ENCODE data around the gene MAN1A1. TPM values are rescaled to one million over a fixed set of nuclear protein-coding genes. Genes with fewer than 3 reads are reported as not detected.

Gene MAN1A1
- polyA plus RNA-seq, 3 donors from 2014 or later = 33.9 to 64.9 (median 56.7) TPM

DNA sequence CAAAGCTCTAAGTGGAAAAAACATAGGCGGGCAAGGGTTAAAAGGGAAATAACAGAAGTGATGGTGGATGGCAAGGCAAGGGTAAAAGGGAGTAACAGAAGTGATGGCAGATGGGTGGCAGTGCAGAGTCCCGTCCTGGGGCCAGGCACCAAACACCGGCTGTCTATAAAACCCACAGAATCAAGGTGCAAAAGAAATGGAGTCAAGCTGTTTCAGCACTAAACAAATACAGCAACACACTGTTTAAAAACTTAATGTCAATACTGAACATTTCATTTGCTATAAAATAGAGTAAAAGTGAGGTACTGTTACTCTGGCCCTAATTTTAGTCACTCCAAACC lies 87.6 kb downstream of the MAN1A1 start:
- Mint-ChIP-seq H3K27me3 (ENCODE audit: low read depth in 3 of 3) (peaks cover 0 to 2% (median 0%) of the 10 kb centered on the region in 3 donors), H3K9me3 (no peaks in the 10 kb centered on the region), H3K36me3 (peaks cover 4 to 8% (median 5%) of the 10 kb centered on the region in 3 donors), H3K27ac (peak overlapping the region in 5 of 6 donors; percentile 27 to 61 (median 36)), H3K4me3 (peak overlapping the region in 4 of 5 donors; percentile 9 to 47 (median 31)), H3K4me1 (peaks cover 32 to 49% of the 10 kb centered on the region in 2 donors)
- peak; percentile 4 to 19 (median 14) for DNase-seq

- Mint-ChIP-seq H3K27ac (peak overlapping the region in 1 of 6 donors; percentile 2), H3K4me3 (no peak overlapping the region)
- DNase-seq = no peak
Observed at GRCh38 chr6:119259027-119259426, 90.5 kb downstream of the MAN1A1 start.

DNA sequence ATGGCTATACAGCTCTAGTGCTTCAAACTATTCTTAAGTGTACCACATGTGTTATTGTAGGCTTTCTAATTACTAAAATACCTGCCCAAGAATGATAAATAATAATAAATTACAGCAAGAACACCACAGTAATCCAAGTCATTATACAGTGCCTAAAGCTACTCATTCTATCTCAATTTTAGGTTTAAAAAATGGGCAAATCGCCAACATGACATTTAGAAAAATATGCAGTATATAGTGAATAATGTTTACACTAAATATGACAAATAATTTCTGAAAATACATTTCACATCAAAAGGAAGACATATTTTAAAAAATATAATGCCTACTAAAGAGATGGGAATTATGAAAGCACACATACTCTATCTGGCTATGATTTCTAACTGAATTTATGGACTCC lies 91.8 kb downstream of the MAN1A1 start:
- no peaks in the 10 kb centered on the region for H3K27me3 Mint-ChIP-seq (ENCODE audit: low read depth in 3 of 3)
- peaks cover 2 to 6% (median 2%) of the 10 kb centered on the region in 3 donors for H3K36me3 Mint-ChIP-seq
- no peak overlapping the region for H3K27ac Mint-ChIP-seq
- no peak overlapping the region for H3K4me3 Mint-ChIP-seq
- no peaks in the 10 kb centered on the region for H3K9me3 Mint-ChIP-seq
- peaks cover 26 to 50% of the 10 kb centered on the region in 2 donors for H3K4me1 Mint-ChIP-seq
- no peak for DNase-seq

More at GRCh38 chr6:119259027-119259426, 90.5 kb downstream of the MAN1A1 start:
- Mint-ChIP-seq H3K36me3 (peaks cover 4 to 8% (median 5%) of the 10 kb centered on the region in 3 donors), H3K27me3 (ENCODE audit: low read depth in 3 of 3) (no peaks in the 10 kb centered on the region), H3K4me1 (peaks cover 28 to 53% of the 10 kb centered on the region in 2 donors), H3K9me3 (no peaks in the 10 kb centered on the region)

GRCh38 chr6:119256978-119257462 lies 92.5 kb downstream of the MAN1A1 start:
- peaks cover 21 to 45% of the 10 kb centered on the region in 2 donors for H3K4me1 Mint-ChIP-seq
- H3K4me3 Mint-ChIP-seq = peak overlapping the region in 1 of 5 donors; percentile 4
- no peak for DNase-seq
- no peaks in the 10 kb centered on the region for H3K27me3 Mint-ChIP-seq (ENCODE audit: low read depth in 3 of 3)
- H3K9me3 Mint-ChIP-seq = no peaks in the 10 kb centered on the region
- peaks cover 0 to 7% (median 0%) of the 10 kb centered on the region in 3 donors for H3K36me3 Mint-ChIP-seq
- peak overlapping the region in 3 of 6 donors; percentile 2 to 29 (median 11) for H3K27ac Mint-ChIP-seq

DNA sequence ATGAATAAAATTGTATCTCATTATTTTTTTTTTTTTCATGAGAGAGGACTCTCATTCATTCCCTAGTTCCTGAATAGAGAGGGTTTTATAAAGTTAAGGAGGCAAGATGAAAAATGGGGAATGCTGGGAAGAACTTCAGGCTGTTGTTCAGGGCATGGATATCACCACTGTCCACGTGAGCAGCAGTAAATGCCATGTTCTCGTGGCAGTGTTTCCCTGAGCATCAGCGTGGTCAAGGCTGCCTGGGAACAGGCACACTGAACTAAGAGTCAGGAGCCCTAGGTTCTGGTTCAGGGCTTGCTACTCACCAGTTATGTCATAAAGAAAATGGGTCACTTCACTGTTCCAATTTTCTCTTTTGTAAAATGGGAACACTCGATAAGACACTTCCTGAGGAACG lies 93.2 kb downstream of the MAN1A1 start:
- Mint-ChIP-seq H3K4me3 (no peak overlapping the region), H3K4me1 (peaks cover 18 to 45% of the 10 kb centered on the region in 2 donors), H3K27me3 (ENCODE audit: low read depth in 3 of 3) (no peaks in the 10 kb centered on the region), H3K9me3 (no peaks in the 10 kb centered on the region), H3K36me3 (peaks cover 0 to 8% (median 2%) of the 10 kb centered on the region in 3 donors), H3K27ac (peak overlapping the region in 2 of 6 donors; percentile 18 to 56)
- DNase-seq = no peak

GRCh38 chr6:119255492-119255891 lies 94.1 kb downstream of the MAN1A1 start:
- no peak for DNase-seq
- no peak overlapping the region for H3K4me3 Mint-ChIP-seq

GRCh38 chr6:119250036-119250435 lies 99.5 kb downstream of the MAN1A1 start:
- Mint-ChIP-seq H3K9me3 (peaks cover 0 to 2% (median 0%) of the 10 kb centered on the region in 6 donors), H3K27ac (no peak overlapping the region)
- DNase-seq = no peak

More at GRCh38 chr6:119255492-119255891, 94.1 kb downstream of the MAN1A1 start:
- H3K36me3 Mint-ChIP-seq = peaks cover 0 to 13% (median 4%) of the 10 kb centered on the region in 3 donors
- H3K27ac Mint-ChIP-seq = no peak overlapping the region
- peaks cover 0 to 2% (median 0%) of the 10 kb centered on the region in 6 donors for H3K9me3 Mint-ChIP-seq
- peaks cover 20 to 46% of the 10 kb centered on the region in 2 donors for H3K4me1 Mint-ChIP-seq
- peaks cover 0 to 2% (median 0%) of the 10 kb centered on the region in 3 donors for H3K27me3 Mint-ChIP-seq (ENCODE audit: low read depth in 3 of 3)

GRCh38 chr6:119249319-119249718 lies 100.2 kb downstream of the MAN1A1 start:
- Mint-ChIP-seq H3K27me3 (ENCODE audit: low read depth in 3 of 3) (peaks cover 0 to 2% (median 0%) of the 10 kb centered on the region in 3 donors), H3K4me1 (peaks cover 9 to 32% of the 10 kb centered on the region in 2 donors), H3K36me3 (peaks cover 23 to 29% (median 23%) of the 10 kb centered on the region in 3 donors), H3K27ac (no peak overlapping the region), H3K9me3 (peaks cover 0 to 2% (median 0%) of the 10 kb centered on the region in 6 donors), H3K4me3 (no peak overlapping the region)
- DNase-seq = no peak

More at GRCh38 chr6:119250036-119250435, 99.5 kb downstream of the MAN1A1 start:
- Mint-ChIP-seq H3K27me3 (ENCODE audit: low read depth in 3 of 3) (peaks cover 0 to 2% (median 0%) of the 10 kb centered on the region in 3 donors), H3K4me3 (no peak overlapping the region), H3K36me3 (peaks cover 19 to 24% (median 23%) of the 10 kb centered on the region in 3 donors), H3K4me1 (peaks cover 9 to 26% of the 10 kb centered on the region in 2 donors)

DNA sequence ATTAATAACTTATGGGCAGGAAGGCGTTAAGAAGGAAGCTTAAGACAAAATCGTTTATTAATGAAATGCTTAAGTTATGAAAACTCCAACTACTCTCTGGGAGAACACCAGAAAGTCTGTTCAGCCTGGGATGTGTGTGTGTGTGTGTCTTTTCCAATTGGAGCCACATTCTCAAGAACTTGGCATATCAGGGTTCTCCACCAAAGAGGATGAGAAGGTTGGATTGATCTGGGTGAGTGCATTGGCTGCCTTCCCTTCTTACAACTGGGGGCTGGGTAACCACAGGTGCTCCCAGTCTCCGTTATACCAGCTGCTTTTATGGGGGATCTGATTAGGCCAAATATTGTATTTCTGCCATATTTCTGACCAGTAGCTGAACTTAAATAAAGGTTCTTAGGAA lies 102.1 kb downstream of the MAN1A1 start:
- no peak for DNase-seq
- Mint-ChIP-seq H3K36me3 (peaks cover 23 to 29% (median 23%) of the 10 kb centered on the region in 3 donors), H3K4me3 (no peak overlapping the region), H3K4me1 (peaks cover 11 to 32% of the 10 kb centered on the region in 2 donors), H3K9me3 (peaks cover 0 to 2% (median 0%) of the 10 kb centered on the region in 6 donors), H3K27ac (no peak overlapping the region), H3K27me3 (ENCODE audit: low read depth in 3 of 3) (peaks cover 0 to 2% (median 0%) of the 10 kb centered on the region in 3 donors)

DNA sequence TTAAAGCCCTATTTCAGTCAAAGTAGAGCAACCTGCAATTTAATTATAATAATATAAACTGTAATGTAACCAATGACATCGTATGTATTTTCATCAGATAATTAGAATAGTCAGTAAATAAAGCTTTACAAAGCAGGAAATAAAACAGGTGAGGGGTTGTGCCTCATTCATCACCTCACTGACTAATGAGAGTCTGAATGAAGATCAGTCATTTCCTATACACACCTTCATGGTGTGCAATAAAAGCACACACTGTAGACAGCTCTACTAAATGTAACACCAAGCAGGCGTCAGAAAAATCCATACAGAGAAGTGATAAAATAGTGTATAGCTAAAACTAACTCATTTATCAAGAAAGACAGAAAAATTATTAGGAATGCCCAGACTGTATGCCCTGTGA lies 105.9 kb downstream of the MAN1A1 start:
- Mint-ChIP-seq H3K27ac (no peak overlapping the region), H3K27me3 (ENCODE audit: low read depth in 3 of 3) (no peaks in the 10 kb centered on the region), H3K4me3 (no peak overlapping the region), H3K36me3 (peaks cover 16 to 20% (median 18%) of the 10 kb centered on the region in 3 donors), H3K4me1 (peaks cover 2 to 20% of the 10 kb centered on the region in 2 donors), H3K9me3 (no peaks in the 10 kb centered on the region)
- no peak for DNase-seq

DNA sequence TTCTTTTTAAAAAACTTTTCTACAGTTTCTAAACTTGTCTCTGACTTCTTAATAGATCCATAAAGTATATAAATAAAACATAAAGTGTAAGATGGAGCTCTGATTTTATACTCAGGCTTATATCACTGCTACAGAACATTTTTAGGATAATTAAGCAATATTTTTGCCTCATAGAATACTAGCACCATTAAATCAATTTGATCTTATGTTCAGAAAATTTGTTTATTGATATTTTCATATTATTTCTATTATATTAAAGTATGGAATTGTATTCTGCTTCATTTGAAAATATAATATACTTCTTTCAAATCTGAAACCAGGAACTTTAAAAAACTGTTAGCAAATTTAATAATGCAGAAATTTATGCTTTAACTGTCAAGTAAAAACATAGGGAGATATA lies 106.5 kb downstream of the MAN1A1 start:
- peaks cover 2 to 20% of the 10 kb centered on the region in 2 donors for H3K4me1 Mint-ChIP-seq
- H3K4me3 Mint-ChIP-seq = no peak overlapping the region
- no peaks in the 10 kb centered on the region for H3K9me3 Mint-ChIP-seq
- DNase-seq = no peak
- H3K27me3 Mint-ChIP-seq (ENCODE audit: low read depth in 3 of 3) = no peaks in the 10 kb centered on the region
- peaks cover 16 to 20% (median 18%) of the 10 kb centered on the region in 3 donors for H3K36me3 Mint-ChIP-seq
- no peak overlapping the region for H3K27ac Mint-ChIP-seq

DNA sequence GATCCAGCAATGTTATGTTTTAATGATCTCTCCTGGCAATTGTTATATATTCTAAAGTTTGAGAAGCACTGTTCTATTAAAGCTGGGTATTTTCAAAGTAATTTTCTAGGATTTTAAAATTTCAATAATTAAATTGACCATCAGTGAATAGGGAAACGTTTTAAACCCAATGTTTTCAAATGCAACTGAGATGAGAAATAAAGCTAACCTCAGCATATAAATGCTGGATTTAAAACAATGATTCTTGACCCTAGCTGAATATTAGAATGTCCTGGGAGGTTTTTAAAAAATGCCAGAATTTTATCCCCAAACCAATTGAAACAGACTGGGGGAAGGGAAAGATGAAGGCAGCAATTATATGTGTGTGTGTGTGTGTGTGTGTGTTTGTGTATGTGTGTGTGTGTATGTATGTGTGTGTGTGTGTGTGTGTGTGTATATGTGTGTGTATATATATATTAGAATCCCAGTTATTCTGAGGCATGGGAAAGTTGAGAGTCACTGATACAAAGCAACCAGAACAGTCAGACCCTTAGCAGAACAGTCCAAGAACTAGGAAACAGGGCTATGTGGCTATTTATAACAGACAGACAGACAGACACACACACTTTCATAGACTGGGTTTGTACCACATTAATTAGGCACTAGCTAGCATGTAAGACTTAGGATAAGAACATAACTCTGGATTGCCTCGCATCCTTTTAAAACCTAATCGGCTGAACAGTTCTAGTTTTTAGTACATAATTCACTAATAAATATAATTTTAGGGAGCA lies 107.8 kb downstream of the MAN1A1 start:
- H3K27ac Mint-ChIP-seq = peak overlapping the region in 1 of 6 donors; percentile 37
- H3K9me3 Mint-ChIP-seq = no peaks in the 10 kb centered on the region
- no peak for DNase-seq
- peaks cover 0 to 3% (median 2%) of the 10 kb centered on the region in 3 donors for H3K27me3 Mint-ChIP-seq (ENCODE audit: low read depth in 3 of 3)
- peaks cover 12 to 19% (median 18%) of the 10 kb centered on the region in 3 donors for H3K36me3 Mint-ChIP-seq
- no peak overlapping the region for H3K4me3 Mint-ChIP-seq
- H3K4me1 Mint-ChIP-seq = peaks cover 4 to 24% of the 10 kb centered on the region in 2 donors

GRCh38 chr6:119241111-119241465 lies 108.5 kb downstream of the MAN1A1 start:
- Mint-ChIP-seq H3K4me1 (peaks cover 6 to 26% of the 10 kb centered on the region in 2 donors), H3K9me3 (no peaks in the 10 kb centered on the region), H3K4me3 (no peak overlapping the region), H3K27me3 (ENCODE audit: low read depth in 3 of 3) (peaks cover 0 to 3% (median 2%) of the 10 kb centered on the region in 3 donors), H3K36me3 (peaks cover 13 to 16% (median 15%) of the 10 kb centered on the region in 3 donors), H3K27ac (no peak overlapping the region)
- no peak for DNase-seq

All from immature natural killer cell (primary cell).